IPS DF 6.9 (cell line): ENCODE measurements around the gene TRAF5.

Experiments used
- DNase-seq: peaks from one replicate; pipeline ENCODE4 v3.0.0-alpha.2; 2013; ENCODE audit warnings: low read depth, low spot score
- H3K27ac ChIP-seq: one replicate; pipeline ENCODE4 v1.5.1; 2013; ENCODE audit warnings: low read length, control low read depth
- H3K27me3 ChIP-seq: 2 replicates; pipeline ENCODE4 v1.6.1; 2013; ENCODE audit warnings: mild to moderate bottlenecking, low read length; ENCODE audit not compliant: control insufficient read depth, insufficient read depth
- H3K36me3 ChIP-seq: 2 replicates; pipeline ENCODE4 v1.6.1; 2013; ENCODE audit warnings: low read length; ENCODE audit not compliant: control insufficient read depth, insufficient read depth
- H3K4me1 ChIP-seq: 2 replicates; pipeline ENCODE4 v1.6.1; 2013; ENCODE audit warnings: low read length; ENCODE audit not compliant: control insufficient read depth, insufficient read depth
- H3K4me3 ChIP-seq: 2 replicates; pipeline ENCODE4 v1.5.1; 2013; ENCODE audit warnings: mild to moderate bottlenecking, low read length
- H3K9me3 ChIP-seq: 2 replicates; pipeline ENCODE4 v1.6.1; 2013; ENCODE audit warnings: low read length, inconsistent platforms; ENCODE audit not compliant: control insufficient read depth, insufficient read depth
- WGBS: extraction: QIAGEN DNeasy Blood & Tissue Kit; methylation state at CpG from one replicate; pipeline ENCODE4 v1.1.7; 2013; ENCODE audit warnings: mixed read lengths, missing lambda C conversion rate; ENCODE audit not compliant: insufficient read length, insufficient coverage; 5-methylcytosine and 5-hydroxymethylcytosine counted together

TRAF5 gene

GRCh38 chr1:211358685-211359084 is 32.1 kb downstream of the TRAF5 start:
- no peak overlapping the region for H3K27ac ChIP-seq
- WGBS, result no CpG with 5 or more reads among the region's 1 CpG
- H3K4me3 ChIP-seq, result no peak overlapping the region
- DNase-seq, result no peak
- peaks cover 2% of the 10 kb centered on the region; the same call in 1 of the 2 replicates for H3K36me3 ChIP-seq
- H3K4me1 ChIP-seq, result no peaks in the 10 kb centered on the region
- no peaks in the 10 kb centered on the region for H3K9me3 ChIP-seq
- no peaks in the 10 kb centered on the region for H3K27me3 ChIP-seq

GRCh38 chr1:211359876-211360275 is 33.2 kb downstream of the TRAF5 start:
- H3K36me3 ChIP-seq, result peaks cover 2% of the 10 kb centered on the region; the same call in 1 of the 2 replicates
- H3K9me3 ChIP-seq, result no peaks in the 10 kb centered on the region
- H3K4me3 ChIP-seq, result no peak overlapping the region
- no peak overlapping the region for H3K27ac ChIP-seq
- WGBS, result no CpG with 5 or more reads among the region's 3 CpGs
- no peak for DNase-seq
- H3K27me3 ChIP-seq, result no peaks in the 10 kb centered on the region
- H3K4me1 ChIP-seq, result no peaks in the 10 kb centered on the region

DNA sequence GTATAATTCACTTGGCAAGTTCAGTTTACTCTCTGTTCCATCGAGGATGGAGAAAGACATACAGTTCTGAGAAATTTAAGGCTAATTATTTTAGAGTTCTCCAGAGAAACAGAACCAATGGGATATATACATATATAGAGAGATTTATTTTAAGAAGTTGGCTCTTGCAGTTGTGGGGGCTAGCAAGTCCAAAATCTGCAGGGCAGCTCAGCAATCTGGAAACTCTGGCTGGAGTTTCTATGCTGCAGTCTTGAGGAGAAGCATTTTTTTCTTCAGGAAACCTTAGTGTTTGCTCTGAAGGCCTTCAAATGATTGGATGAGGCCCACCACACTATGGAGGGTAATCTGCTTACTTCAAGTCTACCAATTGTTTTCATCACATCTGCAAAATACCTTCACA is 34.6 kb downstream of the TRAF5 start:
- Histone ChIP-seq H3K9me3 (no peaks in the 10 kb centered on the region), H3K27ac (no peak overlapping the region), H3K4me3 (no peak overlapping the region), H3K36me3 (peaks cover 2% of the 10 kb centered on the region; the same call in 1 of the 2 replicates), H3K27me3 (no peaks in the 10 kb centered on the region), H3K4me1 (no peaks in the 10 kb centered on the region)
- no CpG with 5 or more reads among the region's 1 CpG for WGBS
- no peak for DNase-seq

DNA sequence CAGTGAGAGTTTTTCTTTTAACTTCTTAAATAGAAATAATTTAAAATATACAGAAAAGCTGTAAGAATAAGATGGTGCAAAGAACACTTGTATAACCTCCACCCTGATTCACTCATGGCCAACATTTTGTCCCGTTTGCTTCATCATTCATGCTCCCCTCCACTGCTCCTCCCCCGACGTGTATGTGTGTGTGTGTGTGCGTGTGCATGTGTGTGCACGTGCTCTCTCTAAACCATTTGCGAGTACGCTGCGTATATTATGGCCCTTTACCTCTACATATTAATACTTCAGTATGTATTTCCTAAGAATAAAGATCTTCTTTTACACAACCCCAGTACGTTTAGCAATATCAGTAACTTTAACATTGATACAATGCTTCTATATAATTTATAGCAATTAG is 43.0 kb downstream of the TRAF5 start:
- Histone ChIP-seq H3K9me3 (no peaks in the 10 kb centered on the region), H3K36me3 (no peaks in the 10 kb centered on the region), H3K4me1 (no peaks in the 10 kb centered on the region), H3K27ac (no peak overlapping the region), H3K27me3 (no peaks in the 10 kb centered on the region), H3K4me3 (no peak overlapping the region)
- WGBS, result no CpG with 5 or more reads among the region's 9 CpGs
- no peak for DNase-seq

- no CpG with 5 or more reads among the region's 2 CpGs for WGBS
- H3K27ac ChIP-seq, result no peak overlapping the region
- no peaks in the 10 kb centered on the region for H3K36me3 ChIP-seq
- H3K4me1 ChIP-seq, result no peaks in the 10 kb centered on the region
- no peak overlapping the region for H3K4me3 ChIP-seq
- H3K27me3 ChIP-seq, result no peaks in the 10 kb centered on the region
- no peaks in the 10 kb centered on the region for H3K9me3 ChIP-seq
- no peak for DNase-seq
Measured at GRCh38 chr1:211370669-211371068, 44.0 kb downstream of the TRAF5 start.

DNA sequence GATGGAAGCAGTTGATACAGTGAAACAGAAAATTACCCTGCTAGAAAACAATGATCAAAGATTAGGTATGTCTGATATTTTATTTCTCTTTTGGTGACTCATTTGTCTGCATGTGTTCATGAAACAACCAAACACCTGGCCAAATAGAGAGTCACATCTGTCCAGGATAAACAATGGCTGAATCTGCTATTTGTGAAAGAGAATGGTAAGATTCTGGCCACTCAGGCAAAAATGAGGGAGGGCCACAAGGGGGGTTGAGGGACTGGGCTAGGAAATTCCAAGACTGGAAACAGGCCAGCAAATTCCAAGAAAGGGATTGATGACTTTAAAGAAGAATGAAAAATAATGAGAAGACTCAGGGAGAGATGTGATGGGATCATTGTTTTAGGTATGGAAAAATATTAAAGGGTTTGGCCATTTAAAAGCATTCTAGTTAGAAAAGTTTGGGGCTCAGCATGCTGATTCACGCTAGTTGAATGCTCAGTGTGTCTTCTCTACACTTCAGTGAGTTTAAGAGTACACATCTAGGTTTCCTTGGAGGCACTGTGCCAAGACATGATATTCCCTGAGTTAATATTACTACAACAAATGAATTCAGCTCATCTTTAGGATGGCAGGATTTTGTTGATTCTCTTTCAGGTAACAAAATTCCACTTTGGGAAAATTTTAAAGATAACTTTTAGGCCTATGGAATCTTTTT is 44.9 kb downstream of the TRAF5 start:
- Histone ChIP-seq H3K9me3 (no peaks in the 10 kb centered on the region), H3K4me1 (no peaks in the 10 kb centered on the region), H3K27ac (no peak overlapping the region), H3K36me3 (no peaks in the 10 kb centered on the region), H3K4me3 (no peak overlapping the region), H3K27me3 (no peaks in the 10 kb centered on the region)
- WGBS, result no CpG with 5 or more reads among the region's 1 CpG
- DNase-seq, result no peak

DNA sequence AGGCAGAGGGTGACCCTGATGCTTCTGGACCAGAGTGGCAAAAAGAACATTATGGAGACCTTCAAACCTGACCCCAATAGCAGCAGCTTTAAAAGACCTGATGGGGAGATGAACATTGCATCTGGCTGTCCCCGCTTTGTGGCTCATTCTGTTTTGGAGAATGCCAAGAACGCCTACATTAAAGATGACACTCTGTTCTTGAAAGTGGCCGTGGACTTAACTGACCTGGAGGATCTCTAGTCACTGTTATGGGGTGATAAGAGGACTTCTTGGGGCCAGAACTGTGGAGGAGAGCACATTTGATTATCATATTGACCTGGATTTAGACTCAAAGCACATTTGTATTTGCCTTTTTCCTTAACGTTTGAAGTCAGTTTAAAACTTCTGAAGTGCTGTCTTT is 45.8 kb downstream of the TRAF5 start:
- no CpG with 5 or more reads among the region's 4 CpGs for WGBS
- Histone ChIP-seq H3K36me3 (no peaks in the 10 kb centered on the region), H3K27ac (no peak overlapping the region), H3K9me3 (no peaks in the 10 kb centered on the region), H3K27me3 (no peaks in the 10 kb centered on the region), H3K4me3 (no peak overlapping the region), H3K4me1 (peaks cover 2% of the 10 kb centered on the region; the same call in 1 of the 2 replicates)
- DNase-seq, result no peak

GRCh38 chr1:211375146-211375818 is 48.6 kb downstream of the TRAF5 start:
- H3K9me3 ChIP-seq, result no peaks in the 10 kb centered on the region
- H3K27me3 ChIP-seq, result no peaks in the 10 kb centered on the region
- no peak for DNase-seq
- no peak overlapping the region for H3K4me3 ChIP-seq
- peaks cover 2% of the 10 kb centered on the region; the same call in 1 of the 2 replicates for H3K4me1 ChIP-seq
- WGBS, result no CpG with 5 or more reads among the region's 5 CpGs
- H3K36me3 ChIP-seq, result no peaks in the 10 kb centered on the region
- H3K27ac ChIP-seq, result no peak overlapping the region

DNA sequence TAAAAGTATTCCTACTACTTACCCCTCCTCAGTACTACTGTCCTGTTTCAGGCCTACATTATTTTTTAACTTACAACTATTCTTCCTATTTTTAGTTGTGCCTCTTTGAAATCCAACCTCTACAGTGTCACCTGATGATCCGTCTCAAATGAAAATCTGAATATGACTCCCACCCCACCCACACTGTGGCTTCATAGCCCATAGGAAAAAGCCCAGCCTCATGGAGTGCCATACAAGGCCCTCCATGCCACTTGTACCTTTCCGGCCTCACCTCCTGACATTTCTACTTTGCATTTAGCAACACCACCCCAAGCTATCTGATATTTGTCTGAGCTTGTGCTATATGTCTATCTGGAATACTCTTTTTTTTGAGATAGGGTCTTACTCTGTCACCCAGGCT is 49.3 kb downstream of the TRAF5 start:
- no peak for DNase-seq
- Histone ChIP-seq H3K9me3 (no peaks in the 10 kb centered on the region), H3K4me1 (peaks cover 2% of the 10 kb centered on the region; the same call in 1 of the 2 replicates), H3K4me3 (no peak overlapping the region), H3K27me3 (no peaks in the 10 kb centered on the region), H3K36me3 (no peaks in the 10 kb centered on the region), H3K27ac (no peak overlapping the region)
- WGBS, result no CpG with 5 or more reads among the region's 2 CpGs

GRCh38 chr1:211376807-211377470 is 50.3 kb downstream of the TRAF5 start:
- Histone ChIP-seq H3K4me3 (no peak overlapping the region), H3K36me3 (no peaks in the 10 kb centered on the region), H3K9me3 (no peaks in the 10 kb centered on the region), H3K4me1 (peaks cover 2% of the 10 kb centered on the region; the same call in 1 of the 2 replicates), H3K27me3 (no peaks in the 10 kb centered on the region), H3K27ac (no peak overlapping the region)
- WGBS, result no CpG with 5 or more reads among the region's 4 CpGs
- DNase-seq, result no peak
